SK-N-SH treated with all-trans-retinoic acid at 6 μM for 48 hours (cell line): Measurements from ENCODE around the gene TTC7B.
A peak's percentile ranks its signal among the peaks of the same experiment; 100 is the strongest.

Source experiments
- ATAC-seq: fragments of 200-7000 bp; cut with Tn5 transposase; 3 replicates; pipeline ENCODE4 v1.9.1; 2020; ENCODE audit warnings: mild to moderate bottlenecking, moderate library complexity
- ARNTL ChIP-seq: fragments of 450-650 bp; formaldehyde crosslinking; IDR thresholded peaks from 2 replicates; pipeline ENCODE4 v1.5.0; 2020; ENCODE audit warnings: low read depth, mild to moderate bottlenecking, moderate library complexity, borderline replicate concordance
- CREB5 ChIP-seq: fragments of 250-450 bp; sonication (Bioruptor Pico); IDR thresholded peaks from 2 replicates; pipeline ENCODE4 v1.5.1; 2020; ENCODE audit warnings: low read depth, mild to moderate bottlenecking, moderate library complexity
- CSRNP3 ChIP-seq: fragments of 250-450 bp; sonication (Bioruptor Pico); IDR thresholded peaks from 2 replicates; pipeline ENCODE4 v1.5.1; 2021; ENCODE audit warnings: mild to moderate bottlenecking, moderate library complexity
- GLIS3 ChIP-seq: fragments of 250-450 bp; sonication (Bioruptor Pico); IDR thresholded peaks from 2 replicates; pipeline ENCODE4 v1.5.0; 2020; ENCODE audit warnings: mild to moderate bottlenecking, moderate library complexity
- OSR1 ChIP-seq: fragments of 250-450 bp; sonication (Bioruptor Pico); IDR thresholded peaks from 2 replicates; pipeline ENCODE4 v1.8.0; 2022; ENCODE audit warnings: moderate library complexity, mild to moderate bottlenecking, inconsistent platforms
- PATZ1 ChIP-seq: fragments of 250-450 bp; sonication (Bioruptor Pico); IDR thresholded peaks from 2 replicates; pipeline ENCODE4 v1.8.0; 2020; ENCODE audit warnings: mild to moderate bottlenecking, moderate library complexity, borderline replicate concordance
- POU6F1 ChIP-seq: fragments of 250-450 bp; sonication (Bioruptor Pico); IDR thresholded peaks from 2 replicates; pipeline ENCODE4 v1.8.0; 2021; ENCODE audit warnings: low read depth, mild to moderate bottlenecking, moderate library complexity, borderline replicate concordance
- RARB ChIP-seq: fragments of 250-450 bp; sonication (Bioruptor Pico); IDR thresholded peaks from 2 replicates; pipeline ENCODE4 v1.8.0; 2021; ENCODE audit warnings: mild to moderate bottlenecking, moderate library complexity
- SNAI2 ChIP-seq: fragments of 250-450 bp; sonication (Bioruptor Pico); IDR thresholded peaks from 2 replicates; pipeline ENCODE4 v1.5.0; 2020; ENCODE audit warnings: mild to moderate bottlenecking, moderate library complexity
- TOX ChIP-seq: fragments of 250-450 bp; sonication (Bioruptor Pico); IDR thresholded peaks from 2 replicates; pipeline ENCODE4 v1.8.0; 2021; ENCODE audit warnings: mild to moderate bottlenecking, moderate library complexity, borderline replicate concordance
- TSHZ2 ChIP-seq: fragments of 250-450 bp; sonication (Bioruptor Pico); IDR thresholded peaks from 2 replicates; pipeline ENCODE4 v1.5.0; 2020; ENCODE audit warnings: mild to moderate bottlenecking, moderate library complexity
- ZC3H10 ChIP-seq: fragments of 250-450 bp; sonication (Bioruptor Pico); IDR thresholded peaks from 2 replicates; pipeline ENCODE4 v1.5.1; 2021; ENCODE audit warnings: mild to moderate bottlenecking, moderate library complexity
- ZFP3 ChIP-seq: fragments of 250-450 bp; sonication (Bioruptor Pico); IDR thresholded peaks from 2 replicates; pipeline ENCODE4 v1.5.0; 2020; ENCODE audit warnings: mild to moderate bottlenecking, moderate library complexity
- ZFP30 ChIP-seq: fragments of 450-650 bp; formaldehyde crosslinking; IDR thresholded peaks from 2 replicates; pipeline ENCODE4 v1.5.0; 2022; ENCODE audit warnings: mild to moderate bottlenecking, moderate library complexity
- ZNF565 ChIP-seq: fragments of 450-650 bp; formaldehyde crosslinking; conservative IDR thresholded peaks from 2 replicates; pipeline ENCODE4 v1.5.0; 2020; ENCODE audit warnings: low read depth, mild to moderate bottlenecking, moderate library complexity
- ZNF70 ChIP-seq: fragments of 450-650 bp; formaldehyde crosslinking; IDR thresholded peaks from 2 replicates; pipeline ENCODE4 v1.5.0; 2020; ENCODE audit warnings: mild to moderate bottlenecking, moderate library complexity
- ZNF8 ChIP-seq: fragments of 450-650 bp; formaldehyde crosslinking; IDR thresholded peaks from 2 replicates; pipeline ENCODE4 v1.5.0; 2020; ENCODE audit warnings: mild to moderate bottlenecking, moderate library complexity

TTC7B gene

GRCh38 chr14:90759370-90760077, 56.7 kb downstream of the TTC7B start:
- TF ChIP-seq ARNTL (CRISPR knock-in tag) (no peak), OSR1 (no peak), ZC3H10 (CRISPR knock-in tag) (no peak), CSRNP3 (CRISPR knock-in tag) (no peak), ZFP3 (no peak), ZNF8 (CRISPR knock-in tag) (no peak), GLIS3 (CRISPR knock-in tag) (no peak), CREB5 (CRISPR knock-in tag) (no peak), RARB (CRISPR knock-in tag) (no peak), ZNF565 (CRISPR knock-in tag) (no peak), PATZ1 (CRISPR knock-in tag) (no peak), TOX (no peak), ZFP30 (CRISPR knock-in tag) (no peak), TSHZ2 (no peak)
- no peak for ATAC-seq

GRCh38 chr14:90758959-90759358, 57.3 kb downstream of the TTC7B start:
- no peak for ATAC-seq
- no peak for TF ChIP-seq POU6F1 (CRISPR knock-in tag)
- TF ChIP-seq RARB (CRISPR knock-in tag), result no peak
- TF ChIP-seq PATZ1 (CRISPR knock-in tag), result no peak
- no peak for TF ChIP-seq ZNF565 (CRISPR knock-in tag)

- peak; percentile 95 for ATAC-seq
- TF ChIP-seq ZNF70 (CRISPR knock-in tag), result no peak
- no peak for TF ChIP-seq ARNTL (CRISPR knock-in tag)
- TF ChIP-seq POU6F1 (CRISPR knock-in tag), result no peak
- peak; percentile 98 for TF ChIP-seq ZFP3
- TF ChIP-seq ZC3H10 (CRISPR knock-in tag), result no peak
- TF ChIP-seq SNAI2 (CRISPR knock-in tag), result no peak
Measured at GRCh38 chr14:90758028-90758889, 58.0 kb downstream of the TTC7B start.
